PC-9 (cell line): ENCODE measurements around the gene INAFM2. TPM values are rescaled to one million over a fixed set of nuclear protein-coding genes. Genes with fewer than 3 reads are reported as not detected.

Experiments used
- BruUV-seq: library from RNA; stranded (reverse); fragments of 400-500 nt; replicated peaks from 2 replicates; lab custom pipeline; 2021; lab: Mats Ljungman, UMichigan
- CTCF ChIA-PET: fragments of 300-600 bp; sonication (Branson Sonifier 250); formaldehyde crosslinking; loops from one replicate; lab custom pipeline; 2022; ENCODE audit warnings: antibody characterized with exemption; lab: Charles Lee
- POLR2A ChIA-PET: fragments of 300-600 bp; sonication (Branson Sonifier 250); formaldehyde crosslinking; loops from one replicate; lab custom pipeline; 2022; ENCODE audit warnings: antibody characterized with exemption; ENCODE audit not compliant: unreplicated experiment; lab: Charles Lee
- DNase-seq, 2 experiments: peaks; one replicate each; pipeline versions ENCODE4 v3.0.0 to v3.0.0-alpha.2; 2015 to 2022; ENCODE audit warnings: mixed read lengths in 1 of 2
- H2AFZ ChIP-seq: fragments of 200-600 bp; sonication (generic); 2 replicates; pipeline ENCODE4 v1.8.1; 2017; ENCODE audit warnings: antibody characterized with exemption
- H3F3A ChIP-seq: fragments of 200-600 bp; sonication (generic); 2 replicates; pipeline ENCODE4 v1.8.1; 2017; ENCODE audit warnings: antibody characterized with exemption, mild to moderate bottlenecking, low read depth; ENCODE audit not compliant: insufficient read depth
- H3K27ac ChIP-seq: fragments of 200-600 bp; sonication (generic); 2 replicates; pipeline ENCODE4 v1.6.1; 2016; ENCODE audit warnings: mixed run types
- H3K27me3 ChIP-seq: fragments of 200-600 bp; sonication (generic); 2 replicates; pipeline ENCODE4 v1.6.1; 2016; ENCODE audit warnings: low read depth, mixed run types; ENCODE audit not compliant: insufficient read depth
- H3K36me3 ChIP-seq: fragments of 200-600 bp; sonication (generic); 2 replicates; pipeline ENCODE4 v1.6.1; 2016; ENCODE audit warnings: low read depth, mixed run types
- H3K4me1 ChIP-seq: fragments of 200-600 bp; sonication (generic); replicated peaks from 2 replicates; pipeline ENCODE4 v1.6.1; 2016; ENCODE audit warnings: mixed run types; ENCODE audit not compliant: insufficient read depth
- H3K4me2 ChIP-seq: fragments of 200-600 bp; sonication (generic); 2 replicates; pipeline ENCODE4 v1.6.1; 2017; ENCODE audit warnings: mixed run types
- H3K4me3 ChIP-seq: fragments of 200-600 bp; sonication (generic); 2 replicates; pipeline ENCODE4 v1.6.1; 2016; ENCODE audit warnings: mixed run types
- H3K79me2 ChIP-seq: fragments of 200-600 bp; sonication (generic); 2 replicates; pipeline ENCODE4 v1.6.1; 2017; ENCODE audit warnings: low read depth, mixed run types
- H3K9me2 ChIP-seq: fragments of 200-600 bp; sonication (generic); 2 replicates; pipeline ENCODE4 v1.8.1; 2017; ENCODE audit warnings: mild to moderate bottlenecking; ENCODE audit not compliant: insufficient read depth
- H3K9me3 ChIP-seq: fragments of 200-600 bp; sonication (generic); 2 replicates; pipeline ENCODE4 v1.8.1; 2016; ENCODE audit warnings: low read depth; ENCODE audit not compliant: insufficient read depth
- H4K20me1 ChIP-seq: fragments of 200-600 bp; sonication (generic); 2 replicates; pipeline ENCODE4 v1.8.1; 2017; ENCODE audit not compliant: insufficient read depth
- EZH2 ChIP-seq: fragments of 200-600 bp; sonication (generic); IDR thresholded peaks from 2 replicates; pipeline ENCODE4 v1.8.0; 2017; ENCODE audit warnings: antibody characterized with exemption, low read depth
- intact Hi-C: fragments of 100-400 bp; cut with micrococcal nuclease; formaldehyde crosslinking; loops from one replicate; pipeline ENCODE4 v1.10.0; 2022; ENCODE audit not compliant: unreplicated experiment
- total RNA-seq: library from RNA; stranded (reverse); gene quantifications from 2 replicates; pipeline ENCODE4 v1.2.3, GENCODE V29; 2021
- TF ChIP-seq, protein P1 (sequence below): fragments of 200-600 bp; sonication (generic); conservative IDR thresholded peaks from 2 replicates; pipeline ENCODE4 v1.6.1; 2017; ENCODE audit warnings: mixed run types, antibody characterized with exemption, mild to moderate bottlenecking, moderate library complexity

Gene INAFM2
- total RNA-seq, 1 experiment from 2014 or later, result 2.4 TPM

DNA sequence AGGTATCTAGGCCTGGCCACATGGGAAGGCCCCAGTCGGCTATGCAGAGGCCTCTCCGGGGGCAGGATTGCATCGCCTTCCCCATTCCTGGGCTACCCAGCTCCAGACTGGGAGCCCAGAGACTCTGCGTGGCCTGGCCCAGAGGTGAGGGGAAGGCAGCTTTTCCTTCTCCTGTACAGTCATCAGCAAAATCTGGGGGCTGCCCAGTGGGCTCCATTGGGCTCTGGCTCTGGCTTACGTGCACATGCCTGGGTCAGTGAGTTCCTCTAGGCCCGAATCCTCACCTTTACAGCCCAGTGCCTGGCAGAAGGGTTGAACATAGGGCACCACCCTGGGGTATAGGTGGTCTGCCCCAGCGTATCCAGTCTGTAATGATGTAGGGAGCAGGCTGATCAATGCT, 36.7 kb upstream of the INAFM2 start:
- H3K36me3 ChIP-seq, result no peaks in the 10 kb centered on the region
- TF ChIP-seq, protein P1, sequence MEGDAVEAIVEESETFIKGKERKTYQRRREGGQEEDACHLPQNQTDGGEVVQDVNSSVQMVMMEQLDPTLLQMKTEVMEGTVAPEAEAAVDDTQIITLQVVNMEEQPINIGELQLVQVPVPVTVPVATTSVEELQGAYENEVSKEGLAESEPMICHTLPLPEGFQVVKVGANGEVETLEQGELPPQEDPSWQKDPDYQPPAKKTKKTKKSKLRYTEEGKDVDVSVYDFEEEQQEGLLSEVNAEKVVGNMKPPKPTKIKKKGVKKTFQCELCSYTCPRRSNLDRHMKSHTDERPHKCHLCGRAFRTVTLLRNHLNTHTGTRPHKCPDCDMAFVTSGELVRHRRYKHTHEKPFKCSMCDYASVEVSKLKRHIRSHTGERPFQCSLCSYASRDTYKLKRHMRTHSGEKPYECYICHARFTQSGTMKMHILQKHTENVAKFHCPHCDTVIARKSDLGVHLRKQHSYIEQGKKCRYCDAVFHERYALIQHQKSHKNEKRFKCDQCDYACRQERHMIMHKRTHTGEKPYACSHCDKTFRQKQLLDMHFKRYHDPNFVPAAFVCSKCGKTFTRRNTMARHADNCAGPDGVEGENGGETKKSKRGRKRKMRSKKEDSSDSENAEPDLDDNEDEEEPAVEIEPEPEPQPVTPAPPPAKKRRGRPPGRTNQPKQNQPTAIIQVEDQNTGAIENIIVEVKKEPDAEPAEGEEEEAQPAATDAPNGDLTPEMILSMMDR, result no peak
- H3K9me3 ChIP-seq, result no peaks in the 10 kb centered on the region
- DNase-seq, result no peak
- H3F3A ChIP-seq, result no peaks in the 10 kb centered on the region
- no peaks in the 10 kb centered on the region for H3K9me2 ChIP-seq
- H3K4me3 ChIP-seq, result no peak overlapping the region
- ChIA-PET CTCF (no interaction called here), POLR2A (no interaction called here)
- no peak overlapping the region for H3K4me2 ChIP-seq
- no peak overlapping the region for H2AFZ ChIP-seq
- no peaks in the 10 kb centered on the region for H4K20me1 ChIP-seq
- H3K79me2 ChIP-seq, result no peaks in the 10 kb centered on the region
- no peaks in the 10 kb centered on the region for H3K4me1 ChIP-seq
- H3K27ac ChIP-seq, result no peak overlapping the region
- intact Hi-C loops, result no loop called here
- BruUV-seq, result no TSS peak
- no peaks in the 10 kb centered on the region for H3K27me3 ChIP-seq

DNA sequence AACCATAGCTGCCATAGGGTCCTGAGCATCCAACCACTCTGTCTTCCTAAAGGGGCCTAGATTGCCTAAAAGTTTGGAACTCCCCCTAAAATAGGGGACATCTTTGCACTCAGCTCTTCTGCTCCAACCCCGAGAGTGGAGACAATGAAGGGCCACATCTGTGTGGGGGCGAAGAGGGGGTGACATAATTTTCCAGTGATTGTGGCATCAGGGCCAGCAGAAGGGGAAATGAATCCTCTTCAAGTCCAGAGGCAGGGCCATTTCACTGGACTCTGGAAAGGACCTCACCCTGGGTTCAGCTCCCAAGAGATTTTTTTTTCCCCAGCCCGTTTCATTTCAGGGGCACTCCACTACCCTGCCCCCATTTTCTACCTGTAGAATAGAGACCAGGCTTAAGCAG, 36.0 kb upstream of the INAFM2 start:
- Histone ChIP-seq H3K79me2 (no peaks in the 10 kb centered on the region), H3K9me2 (no peaks in the 10 kb centered on the region), H3K4me1 (no peaks in the 10 kb centered on the region), H3K4me3 (no peak overlapping the region), H3K4me2 (no peak overlapping the region), H3K27me3 (no peaks in the 10 kb centered on the region), H2AFZ (no peak overlapping the region), H3K36me3 (no peaks in the 10 kb centered on the region), H3F3A (no peaks in the 10 kb centered on the region), H4K20me1 (no peaks in the 10 kb centered on the region), H3K9me3 (no peaks in the 10 kb centered on the region), H3K27ac (no peak overlapping the region)
- intact Hi-C loops, result no loop called here
- DNase-seq, result no peak
- POLR2A ChIA-PET, result no interaction called here
- no peak for TF ChIP-seq EZH2
- TF ChIP-seq, protein P1, result no peak
- BruUV-seq, result no TSS peak
- CTCF ChIA-PET, result no interaction called here

DNA sequence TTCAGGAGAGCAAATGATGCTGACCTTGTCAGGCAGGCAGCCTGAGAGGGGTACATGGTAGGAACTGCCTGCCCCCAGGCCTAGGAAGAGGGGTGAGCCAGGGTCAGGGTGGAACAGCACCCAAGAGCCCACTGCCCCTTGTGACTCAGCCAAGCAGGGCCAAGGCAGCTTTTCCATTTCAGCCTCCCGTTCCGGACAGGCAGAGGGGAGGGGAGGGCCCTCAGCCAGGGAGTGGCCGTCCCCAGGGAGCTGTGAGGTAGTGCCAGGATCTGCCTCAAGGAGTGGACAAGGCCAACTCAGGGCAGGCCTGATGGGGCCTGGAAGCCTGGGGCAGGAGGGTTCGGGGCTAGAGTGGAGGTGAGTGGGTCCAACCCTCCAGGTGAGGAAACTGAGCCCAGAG, 35.5 kb upstream of the INAFM2 start:
- Histone ChIP-seq H3K27me3 (no peaks in the 10 kb centered on the region), H3K4me1 (no peaks in the 10 kb centered on the region), H3K4me2 (no peak overlapping the region), H3K9me3 (no peaks in the 10 kb centered on the region), H3K36me3 (no peaks in the 10 kb centered on the region), H3K9me2 (no peaks in the 10 kb centered on the region), H3K4me3 (no peak overlapping the region), H3F3A (no peaks in the 10 kb centered on the region), H3K27ac (no peak overlapping the region), H4K20me1 (no peaks in the 10 kb centered on the region), H2AFZ (no peak overlapping the region), H3K79me2 (no peaks in the 10 kb centered on the region)
- TF ChIP-seq EZH2, result no peak
- TF ChIP-seq, protein P1, result no peak
- intact Hi-C loops, result no loop called here
- ChIA-PET CTCF (no interaction called here), POLR2A (no interaction called here)
- DNase-seq, result no peak
- no TSS peak for BruUV-seq
